A673 (cell line): Measurements from ENCODE around the gene EHD1.

Source experiments
- EZH2 ChIP-seq: fragments of 200-600 bp; sonication (generic); IDR thresholded peaks from 2 replicates; pipeline ENCODE4 v1.6.1; 2017; ENCODE audit warnings: borderline replicate concordance, low read depth, mild to moderate bottlenecking, mixed read lengths, antibody characterized with exemption, low read length; ENCODE audit not compliant: poor library complexity, severe bottlenecking
- TF ChIP-seq, protein P1 (sequence below): fragments of 300-800, 200-600 bp; sonication (generic); conservative IDR thresholded peaks from 2 replicates; pipeline ENCODE4 v1.5.1; 2017; ENCODE audit warnings: low read depth, mild to moderate bottlenecking, antibody characterized with exemption, low read length, moderate library complexity, mixed read lengths

DNA sequence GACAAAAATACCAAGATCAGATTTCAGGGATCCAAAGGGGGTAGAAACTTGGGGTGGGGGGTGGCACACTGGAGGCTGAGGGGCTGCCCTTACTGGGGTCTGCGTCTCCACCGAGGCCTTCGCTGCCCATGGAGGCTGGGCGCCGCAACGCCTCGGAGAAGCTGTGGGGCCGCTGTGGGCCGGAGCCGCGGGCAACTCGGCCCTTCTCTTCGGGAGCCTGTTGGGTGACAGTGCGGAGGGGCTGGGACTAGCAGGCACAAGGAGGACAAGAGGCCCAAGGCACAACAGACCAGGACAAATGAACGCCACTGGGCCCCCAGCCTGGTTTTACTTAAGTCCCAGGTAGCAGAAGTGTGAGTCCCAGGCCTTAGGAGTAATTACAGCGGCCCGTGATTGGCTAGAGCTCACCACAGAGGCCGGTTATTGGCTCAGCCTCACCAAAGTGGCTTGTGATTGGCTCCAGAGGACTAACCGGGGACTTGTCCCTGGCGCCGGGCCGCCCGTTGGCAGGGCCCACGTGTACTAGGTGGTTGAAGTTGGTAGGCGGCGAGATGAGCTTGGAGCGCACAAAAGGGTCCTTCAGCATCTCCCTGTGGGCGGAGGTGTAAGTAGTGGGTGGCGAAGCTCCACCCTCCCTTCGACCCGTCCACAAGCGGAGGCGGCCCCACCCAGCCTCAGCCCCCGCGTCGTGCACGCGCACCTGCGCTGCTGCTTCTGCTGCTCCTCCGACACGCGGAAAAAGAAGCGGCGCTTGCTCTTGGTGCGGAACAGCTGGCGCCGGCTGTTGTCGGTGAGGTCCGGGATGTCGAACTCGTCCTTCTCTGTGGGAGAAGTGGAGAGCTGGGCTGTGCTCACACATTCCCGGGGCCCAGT, 51.6 kb downstream of the EHD1 start:
- TF ChIP-seq, protein P1, sequence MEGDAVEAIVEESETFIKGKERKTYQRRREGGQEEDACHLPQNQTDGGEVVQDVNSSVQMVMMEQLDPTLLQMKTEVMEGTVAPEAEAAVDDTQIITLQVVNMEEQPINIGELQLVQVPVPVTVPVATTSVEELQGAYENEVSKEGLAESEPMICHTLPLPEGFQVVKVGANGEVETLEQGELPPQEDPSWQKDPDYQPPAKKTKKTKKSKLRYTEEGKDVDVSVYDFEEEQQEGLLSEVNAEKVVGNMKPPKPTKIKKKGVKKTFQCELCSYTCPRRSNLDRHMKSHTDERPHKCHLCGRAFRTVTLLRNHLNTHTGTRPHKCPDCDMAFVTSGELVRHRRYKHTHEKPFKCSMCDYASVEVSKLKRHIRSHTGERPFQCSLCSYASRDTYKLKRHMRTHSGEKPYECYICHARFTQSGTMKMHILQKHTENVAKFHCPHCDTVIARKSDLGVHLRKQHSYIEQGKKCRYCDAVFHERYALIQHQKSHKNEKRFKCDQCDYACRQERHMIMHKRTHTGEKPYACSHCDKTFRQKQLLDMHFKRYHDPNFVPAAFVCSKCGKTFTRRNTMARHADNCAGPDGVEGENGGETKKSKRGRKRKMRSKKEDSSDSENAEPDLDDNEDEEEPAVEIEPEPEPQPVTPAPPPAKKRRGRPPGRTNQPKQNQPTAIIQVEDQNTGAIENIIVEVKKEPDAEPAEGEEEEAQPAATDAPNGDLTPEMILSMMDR = no peak
- TF ChIP-seq EZH2 = no peak
